Astrocyte (in vitro differentiated cells and primary cell): Measurements from ENCODE around the gene RPS14. TPM values are rescaled to one million over a fixed set of nuclear protein-coding genes. Genes with fewer than 3 reads are reported as not detected.
"Not testable (repeated sequence)": the region's sequence is repeated elsewhere in the genome, so short reads cannot be mapped to it uniquely, and the experiment has no call there.

ENCODE experiments used
- DNase-seq: peaks from one replicate; pipeline ENCODE4 v3.0.0-alpha.2; 2010; ENCODE audit warnings: low read depth
- FAIRE-seq: peaks from 2 replicates; lab custom pipeline; 2011; peaks lifted over from hg19 to GRCh38; lab: Jason Lieb, UNC
- H2AFZ ChIP-seq: 2 replicates; pipeline ENCODE4 v1.6.0; 2012; ENCODE audit warnings: low read depth, low read length, inconsistent platforms
- H3K27ac ChIP-seq: 2 replicates; pipeline ENCODE4 v1.5.1; 2011; ENCODE audit warnings: low read depth, low read length, inconsistent platforms
- H3K27me3 ChIP-seq: 2 replicates; pipeline ENCODE4 v1.6.0; 2011; ENCODE audit warnings: low read length, inconsistent platforms; ENCODE audit not compliant: insufficient read depth
- H3K36me3 ChIP-seq: 2 replicates; pipeline ENCODE4 v1.5.1; 2011; ENCODE audit warnings: low read length, inconsistent platforms; ENCODE audit not compliant: insufficient read depth
- H3K4me1 ChIP-seq: 2 replicates; pipeline ENCODE4 v1.5.1; 2011; ENCODE audit warnings: low read length, inconsistent platforms; ENCODE audit not compliant: insufficient read depth
- H3K4me2 ChIP-seq: 2 replicates; pipeline ENCODE4 v1.6.0; 2012; ENCODE audit warnings: low read length, inconsistent platforms
- H3K4me3 ChIP-seq: 2 replicates; pipeline ENCODE4 v1.5.1; 2011; ENCODE audit warnings: low read depth, mild to moderate bottlenecking, low read length, inconsistent platforms; ENCODE audit not compliant: insufficient read depth
- H3K79me2 ChIP-seq: 2 replicates; pipeline ENCODE4 v1.6.0; 2012; ENCODE audit warnings: mild to moderate bottlenecking, low read length, inconsistent platforms; ENCODE audit not compliant: insufficient read depth
- H3K9ac ChIP-seq: 2 replicates; pipeline ENCODE4 v1.6.0; 2012; ENCODE audit warnings: mild to moderate bottlenecking, low read length, inconsistent platforms
- H3K9me3 ChIP-seq: 2 replicates; pipeline ENCODE4 v1.5.1; 2012; ENCODE audit warnings: low read depth, mild to moderate bottlenecking, low read length, inconsistent platforms; ENCODE audit not compliant: insufficient read depth
- H4K20me1 ChIP-seq: 2 replicates; pipeline ENCODE4 v1.6.0; 2012; ENCODE audit warnings: low read length, inconsistent platforms; ENCODE audit not compliant: insufficient read depth
- H3K27ac Mint-ChIP-seq: one replicate; pipeline ENCODE4 v1.8.0; 2021; ENCODE audit warnings: mild to moderate bottlenecking, mixed read lengths; ENCODE audit not compliant: unreplicated experiment
- H3K27me3 Mint-ChIP-seq: one replicate; pipeline ENCODE4 v1.8.0; 2021; ENCODE audit warnings: low read depth, mixed read lengths; ENCODE audit not compliant: unreplicated experiment
- H3K36me3 Mint-ChIP-seq: one replicate; pipeline ENCODE4 v1.8.0; 2021; ENCODE audit warnings: low read depth, mixed read lengths; ENCODE audit not compliant: unreplicated experiment
- H3K4me1 Mint-ChIP-seq: one replicate; pipeline ENCODE4 v1.8.0; 2021; ENCODE audit warnings: low read depth, mixed read lengths; ENCODE audit not compliant: unreplicated experiment
- H3K4me3 Mint-ChIP-seq: one replicate; pipeline ENCODE4 v1.8.0; 2021; ENCODE audit warnings: mild to moderate bottlenecking, moderate library complexity, mixed read lengths; ENCODE audit not compliant: unreplicated experiment
- H3K9me3 Mint-ChIP-seq: one replicate; pipeline ENCODE4 v1.8.0; 2021; ENCODE audit warnings: mild to moderate bottlenecking, mixed read lengths; ENCODE audit not compliant: unreplicated experiment
- EZH2 ChIP-seq: IDR thresholded peaks from 2 replicates; pipeline ENCODE4 v1.6.1; 2012; ENCODE audit warnings: mild to moderate bottlenecking, low read length, inconsistent platforms; ENCODE audit not compliant: insufficient read depth
- total RNA-seq: library from RNA; stranded (reverse); gene quantifications from 2 replicates; pipeline ENCODE4 v1.2.1, GENCODE V29; 2021
- TF ChIP-seq, protein P1 (sequence below): IDR thresholded peaks from 2 replicates; pipeline ENCODE4 v1.5.1; 2011; ENCODE audit warnings: low read depth, mild to moderate bottlenecking, inconsistent platforms, low read length, moderate library complexity; ENCODE audit not compliant: insufficient read depth

Gene RPS14
- total RNA-seq, 1 donor from 2014 or later = 2,054 TPM

DNA sequence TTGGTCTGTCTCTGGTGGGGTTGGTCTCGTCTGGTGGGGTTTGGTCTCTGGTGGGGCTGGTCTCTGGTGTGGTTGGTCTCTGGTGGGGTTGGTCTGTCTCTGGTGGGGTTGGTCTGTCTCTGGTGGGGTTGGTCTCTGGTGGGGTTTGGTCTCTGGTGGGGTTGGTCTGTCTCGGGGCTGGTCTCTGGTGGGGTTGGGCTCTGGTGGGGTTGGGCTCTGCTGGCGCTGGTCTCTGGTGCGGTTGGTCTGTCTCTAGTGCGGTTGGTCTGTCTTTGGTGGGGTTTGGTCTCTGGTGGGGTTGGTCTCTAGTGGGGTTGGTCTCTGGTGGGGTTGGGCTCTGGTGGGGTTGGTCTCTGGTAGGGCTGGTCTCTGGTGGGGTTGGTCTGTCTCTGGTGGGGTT, 20.6 kb downstream of the RPS14 start:
- no peak overlapping the region for H3K27ac Mint-ChIP-seq
- H3K4me3 ChIP-seq = no peak overlapping the region

GRCh38 chr5:150428106-150428876, 21.2 kb downstream of the RPS14 start:
- no peak for FAIRE-seq
- Histone ChIP-seq H3K36me3 (no peaks in the 10 kb centered on the region), H3K79me2 (no peaks in the 10 kb centered on the region), H4K20me1 (no peaks in the 10 kb centered on the region), H3K27me3 (no peaks in the 10 kb centered on the region), H3K9ac (no peak overlapping the region), H3K4me2 (no peak overlapping the region), H3K4me3 (no peak overlapping the region), H3K9me3 (no peaks in the 10 kb centered on the region), H3K27ac (no peak overlapping the region), H3K4me1 (no peaks in the 10 kb centered on the region), H2AFZ (peak overlapping the region; percentile 47)
- H3K27me3 Mint-ChIP-seq = peaks cover 9% of the 10 kb centered on the region
- peaks cover 2% of the 10 kb centered on the region for H3K36me3 Mint-ChIP-seq
- TF ChIP-seq EZH2 = no peak
- TF ChIP-seq, protein P1, sequence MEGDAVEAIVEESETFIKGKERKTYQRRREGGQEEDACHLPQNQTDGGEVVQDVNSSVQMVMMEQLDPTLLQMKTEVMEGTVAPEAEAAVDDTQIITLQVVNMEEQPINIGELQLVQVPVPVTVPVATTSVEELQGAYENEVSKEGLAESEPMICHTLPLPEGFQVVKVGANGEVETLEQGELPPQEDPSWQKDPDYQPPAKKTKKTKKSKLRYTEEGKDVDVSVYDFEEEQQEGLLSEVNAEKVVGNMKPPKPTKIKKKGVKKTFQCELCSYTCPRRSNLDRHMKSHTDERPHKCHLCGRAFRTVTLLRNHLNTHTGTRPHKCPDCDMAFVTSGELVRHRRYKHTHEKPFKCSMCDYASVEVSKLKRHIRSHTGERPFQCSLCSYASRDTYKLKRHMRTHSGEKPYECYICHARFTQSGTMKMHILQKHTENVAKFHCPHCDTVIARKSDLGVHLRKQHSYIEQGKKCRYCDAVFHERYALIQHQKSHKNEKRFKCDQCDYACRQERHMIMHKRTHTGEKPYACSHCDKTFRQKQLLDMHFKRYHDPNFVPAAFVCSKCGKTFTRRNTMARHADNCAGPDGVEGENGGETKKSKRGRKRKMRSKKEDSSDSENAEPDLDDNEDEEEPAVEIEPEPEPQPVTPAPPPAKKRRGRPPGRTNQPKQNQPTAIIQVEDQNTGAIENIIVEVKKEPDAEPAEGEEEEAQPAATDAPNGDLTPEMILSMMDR = no peak
- H3K27ac Mint-ChIP-seq = no peak overlapping the region
- no peak for DNase-seq
- peaks cover 2% of the 10 kb centered on the region for H3K4me1 Mint-ChIP-seq
- H3K4me3 Mint-ChIP-seq = no peak overlapping the region
- H3K9me3 Mint-ChIP-seq = no peaks in the 10 kb centered on the region

More for the DNA sequence above, 20.6 kb downstream of the RPS14 start:
- FAIRE-seq = no peak
- H2AFZ ChIP-seq = no peak overlapping the region
- H3K9me3 Mint-ChIP-seq = no peaks in the 10 kb centered on the region
- no peak overlapping the region for H3K4me2 ChIP-seq
- H3K4me3 Mint-ChIP-seq = no peak overlapping the region
- no peaks in the 10 kb centered on the region for H3K27me3 ChIP-seq
- no peak overlapping the region for H3K27ac ChIP-seq
- H3K9me3 ChIP-seq = no peaks in the 10 kb centered on the region
- no peaks in the 10 kb centered on the region for H3K79me2 ChIP-seq
- H3K27me3 Mint-ChIP-seq = peaks cover 9% of the 10 kb centered on the region
- H3K36me3 ChIP-seq = no peaks in the 10 kb centered on the region
- peaks cover 2% of the 10 kb centered on the region for H3K36me3 Mint-ChIP-seq
- H4K20me1 ChIP-seq = no peaks in the 10 kb centered on the region
- no peak for DNase-seq
- TF ChIP-seq, protein P1 = no peak
- no peak for TF ChIP-seq EZH2
- H3K9ac ChIP-seq = no peak overlapping the region
- peaks cover 2% of the 10 kb centered on the region for H3K4me1 Mint-ChIP-seq
- no peaks in the 10 kb centered on the region for H3K4me1 ChIP-seq

DNA sequence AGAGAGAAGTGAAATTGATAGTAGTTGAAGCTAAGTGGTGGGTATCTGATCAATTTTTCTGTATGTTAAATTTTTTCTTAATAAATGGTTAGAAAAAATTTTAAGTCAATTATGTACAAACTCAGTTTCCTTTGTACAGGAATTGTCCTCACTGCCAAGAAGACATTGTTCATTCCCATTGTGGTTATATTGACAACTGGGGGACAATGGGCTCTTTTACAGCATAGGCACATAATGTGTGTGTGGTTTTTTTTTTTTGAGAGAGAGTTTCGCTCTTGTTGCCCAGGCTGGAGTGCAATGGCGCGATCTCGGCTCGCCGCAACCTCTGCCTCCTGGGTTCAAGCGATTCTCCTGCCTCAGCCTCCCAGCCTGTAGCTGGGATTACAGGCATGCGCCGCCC, 23.4 kb downstream of the RPS14 start:
- H3K27me3 ChIP-seq, H3K36me3 Mint-ChIP-seq, H3K4me3 ChIP-seq: not testable (repeated sequence)

More for the DNA sequence above, 23.4 kb downstream of the RPS14 start:
- not testable (repeated sequence) for H3K4me1 ChIP-seq, H3K27ac Mint-ChIP-seq, H3K9me3 ChIP-seq, H2AFZ ChIP-seq, H3K36me3 ChIP-seq, H3K79me2 ChIP-seq, FAIRE-seq, H3K4me1 Mint-ChIP-seq, H3K9me3 Mint-ChIP-seq, H3K4me2 ChIP-seq, H3K9ac ChIP-seq, H4K20me1 ChIP-seq, DNase-seq, H3K4me3 Mint-ChIP-seq, H3K27ac ChIP-seq
- H3K27me3 Mint-ChIP-seq = peaks cover 16% of the 10 kb centered on the region
